Measurements from ENCODE around the gene TNNT1.

DNA sequence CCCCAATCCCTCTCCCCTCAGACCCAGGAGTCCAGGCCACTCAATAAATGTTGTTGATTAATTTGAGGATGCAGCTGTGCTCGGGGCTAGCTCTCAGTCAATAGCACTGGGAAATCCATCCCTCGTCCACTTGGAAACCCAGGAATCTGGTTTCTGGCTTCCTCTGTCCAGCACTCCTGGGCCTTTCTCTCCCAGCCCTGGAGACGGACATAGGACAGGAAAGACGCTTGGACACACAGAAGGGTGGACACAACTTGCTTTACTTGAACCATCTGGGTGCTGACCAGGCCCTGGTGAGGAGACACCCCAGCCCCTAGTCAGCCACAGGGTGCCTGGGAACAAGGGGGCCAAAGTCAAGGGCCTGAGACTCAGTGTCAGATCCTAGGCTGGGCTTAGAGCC is 9.4 kb upstream of the TNNT1 start:
- no peak for TF ChIP-seq POLR2A (IDR thresholded peaks at IDR 0.05; ENCODE audit: low read length)
- TF ChIP-seq GATA1 (IDR thresholded peaks at IDR 0.05; ENCODE audit: low read depth, low read length) = no peak
